ENCODE data around the gene SLC22A4.

The SLC22A4 gene

DNA sequence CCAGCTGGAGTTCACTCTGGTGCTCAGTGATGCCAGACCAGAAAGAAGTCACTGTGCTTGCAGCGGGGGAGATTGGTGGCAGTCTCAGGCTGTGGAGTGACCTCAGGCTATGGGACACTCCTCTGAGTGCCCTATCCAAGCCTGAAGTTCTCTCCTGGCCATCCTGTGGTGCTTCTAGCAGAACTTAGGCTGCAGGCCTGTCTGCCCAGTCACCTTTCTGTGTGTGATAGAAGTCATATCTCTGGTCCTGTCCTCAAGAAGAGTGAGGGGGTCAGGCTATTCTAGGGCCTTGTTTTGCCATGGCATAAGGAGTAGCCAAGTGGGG lies 27.4 kb upstream of the SLC22A4 start:
- TF ChIP-seq ZNF274 (IDR thresholded peaks at IDR 0.05; ENCODE audit: low read depth, low read length): no peak
- H3K4me3 ChIP-seq (ENCODE audit: low read length): no peak overlapping the region

DNA sequence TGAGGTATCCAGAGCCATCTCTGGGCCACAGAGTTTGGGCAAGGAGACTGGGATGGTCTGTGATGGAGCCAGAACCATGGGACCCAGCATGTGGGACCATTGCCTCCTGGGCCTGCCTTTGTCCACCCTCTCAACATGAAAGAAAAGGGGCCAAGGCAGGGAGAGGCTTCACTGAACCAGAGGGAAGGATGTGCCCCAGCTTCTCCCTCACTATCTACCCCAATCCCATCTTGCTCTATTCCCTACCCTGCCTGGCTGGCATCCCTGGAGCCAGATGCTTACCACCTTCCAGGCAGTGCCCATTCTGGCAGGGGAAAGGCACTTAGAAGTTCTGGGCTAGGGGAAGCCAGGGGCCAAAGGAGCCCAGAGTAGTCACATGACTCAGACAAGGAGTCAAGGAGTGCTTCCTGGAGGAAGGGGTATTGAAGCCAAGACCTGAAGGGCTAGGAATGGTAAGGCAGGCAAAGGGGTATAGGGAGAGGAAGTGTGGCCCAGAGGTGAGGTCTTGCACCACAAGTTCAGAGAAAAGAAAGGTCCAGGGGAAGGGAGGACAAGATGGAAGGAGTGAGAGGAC lies 26.9 kb upstream of the SLC22A4 start:
- H3K4me3 ChIP-seq (ENCODE audit: low read length): no peak overlapping the region
- TF ChIP-seq ZNF274 (IDR thresholded peaks at IDR 0.05; ENCODE audit: low read depth, low read length): no peak

- H3K4me3 ChIP-seq (ENCODE audit: low read length): no peak overlapping the region
- TF ChIP-seq ZNF274 (IDR thresholded peaks at IDR 0.05; ENCODE audit: low read depth, low read length): no peak
Measured at GRCh38 chr5:132267931-132268768, 26.0 kb upstream of the SLC22A4 start.

DNA sequence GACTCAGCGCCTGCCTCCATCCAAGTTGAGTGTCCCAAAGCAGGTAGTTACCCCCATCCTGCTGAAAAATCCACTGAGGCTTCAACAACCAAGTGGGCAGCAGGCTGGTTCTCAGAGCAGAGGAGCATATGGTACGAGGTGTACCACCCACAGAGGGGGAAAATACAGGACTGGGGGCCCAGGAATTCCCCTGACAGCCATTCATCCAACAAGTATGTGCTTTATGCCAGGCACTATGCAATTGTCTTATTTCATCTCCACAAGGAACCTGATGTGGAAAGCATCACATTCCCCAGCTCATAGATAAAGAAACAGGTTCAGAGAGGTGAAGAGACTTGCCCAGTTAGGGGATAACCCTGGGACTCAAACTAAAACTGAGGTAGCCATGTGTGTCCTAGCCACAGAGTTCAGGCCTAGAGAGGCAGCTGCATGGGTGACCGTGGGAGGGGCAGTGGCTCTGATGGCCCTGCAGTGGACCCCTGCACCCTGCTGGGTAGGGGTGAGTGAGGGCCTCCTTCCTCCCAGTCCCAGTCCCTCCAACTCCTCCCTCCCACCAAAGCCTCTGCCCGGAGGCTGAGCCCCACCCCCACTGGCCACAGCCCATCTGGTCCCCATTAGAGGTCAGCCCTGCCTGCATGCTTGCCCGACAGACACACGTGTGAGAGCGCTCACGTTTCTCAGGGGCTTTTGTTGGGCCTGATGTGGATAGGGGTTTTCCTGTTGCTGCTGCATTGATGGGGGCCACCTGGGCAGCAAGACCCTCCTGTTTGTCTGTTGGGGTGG lies 25.2 kb upstream of the SLC22A4 start:
- no peak overlapping the region for H3K4me3 ChIP-seq (ENCODE audit: low read length)

GRCh38 chr5:132269635-132270334 lies 24.4 kb upstream of the SLC22A4 start:
- no peak overlapping the region for H3K4me3 ChIP-seq (ENCODE audit: low read length)
- TF ChIP-seq ZNF274 (IDR thresholded peaks at IDR 0.05; ENCODE audit: low read depth, low read length): no peak

More for the DNA sequence above, 25.2 kb upstream of the SLC22A4 start:
- TF ChIP-seq ZNF274 (IDR thresholded peaks at IDR 0.05; ENCODE audit: low read depth, low read length): no peak

- no peak overlapping the region for H3K4me3 ChIP-seq (ENCODE audit: low read length)
- no peak for TF ChIP-seq ZNF274 (IDR thresholded peaks at IDR 0.05; ENCODE audit: low read depth, low read length)
Measured at GRCh38 chr5:132270335-132270665, 23.9 kb upstream of the SLC22A4 start.

DNA sequence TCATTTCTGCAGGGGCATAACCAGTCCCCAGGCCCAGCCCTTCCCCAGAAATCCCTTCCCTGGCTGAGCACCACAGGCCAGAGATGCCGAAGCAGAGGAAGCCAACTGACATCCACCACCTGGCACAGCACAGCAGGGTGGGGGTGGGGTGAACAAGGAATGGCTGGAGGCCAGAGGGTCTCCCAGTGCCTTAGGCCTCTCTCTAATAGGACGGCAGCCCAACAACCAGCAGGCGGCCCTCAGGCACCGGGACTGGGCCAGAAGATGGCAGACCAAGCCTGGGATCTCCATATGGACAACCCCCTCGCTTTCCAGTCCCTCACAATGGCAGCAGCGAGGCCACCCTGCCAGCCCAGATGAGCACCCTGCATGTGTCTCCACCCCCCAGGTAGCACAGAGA lies 23.5 kb upstream of the SLC22A4 start:
- TF ChIP-seq ZNF274 (IDR thresholded peaks at IDR 0.05; ENCODE audit: low read depth, low read length): no peak
- no peak overlapping the region for H3K4me3 ChIP-seq (ENCODE audit: low read length)

DNA sequence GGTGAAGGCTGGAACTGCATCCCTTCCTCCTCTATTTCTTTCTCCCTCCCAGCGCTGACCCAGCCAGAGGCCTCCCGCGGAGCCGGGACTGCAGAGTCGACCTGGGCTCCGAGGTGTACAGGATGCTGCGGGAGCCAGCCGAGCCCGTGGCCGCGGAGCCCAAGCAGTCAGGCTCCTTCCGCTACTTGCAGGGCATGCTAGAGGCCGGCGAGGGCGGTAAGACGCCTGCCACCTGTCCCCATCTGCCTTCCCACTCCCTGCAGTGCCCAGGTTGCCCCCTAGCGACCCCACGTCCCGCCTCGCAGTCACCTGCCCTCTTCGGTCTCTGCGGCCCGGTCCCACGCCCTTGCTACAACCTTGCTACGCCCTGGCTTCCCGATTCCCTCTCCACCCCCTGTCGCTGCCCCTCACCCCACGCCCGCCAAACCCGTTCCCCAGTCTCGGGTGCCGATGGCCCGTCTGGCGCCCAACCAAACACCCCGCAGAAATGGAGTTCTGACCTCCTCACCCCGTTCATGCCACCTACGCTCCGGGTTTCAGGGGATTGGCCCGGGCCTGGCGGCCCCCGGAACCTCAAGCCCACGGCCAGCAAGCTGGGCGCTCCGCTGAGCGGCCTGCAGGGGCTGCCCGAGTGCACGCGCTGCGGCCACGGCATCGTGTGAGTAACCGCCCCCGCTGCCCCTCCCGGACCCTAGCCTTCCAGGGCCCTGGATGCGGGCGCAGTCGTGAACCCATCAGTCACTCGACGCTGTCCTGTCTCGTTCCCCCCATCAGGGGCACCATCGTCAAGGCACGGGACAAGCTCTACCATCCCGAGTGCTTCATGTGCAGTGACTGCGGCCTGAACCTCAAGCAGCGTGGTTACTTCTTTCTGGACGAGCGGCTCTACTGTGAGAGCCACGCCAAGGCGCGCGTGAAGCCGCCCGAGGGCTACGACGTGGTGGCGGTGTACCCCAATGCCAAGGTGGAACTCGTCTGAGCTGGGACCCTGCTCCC lies 22.6 kb upstream of the SLC22A4 start:
- no peak for TF ChIP-seq ZNF274 (IDR thresholded peaks at IDR 0.05; ENCODE audit: low read depth, low read length)
- H3K4me3 ChIP-seq (ENCODE audit: low read length): no peak overlapping the region

DNA sequence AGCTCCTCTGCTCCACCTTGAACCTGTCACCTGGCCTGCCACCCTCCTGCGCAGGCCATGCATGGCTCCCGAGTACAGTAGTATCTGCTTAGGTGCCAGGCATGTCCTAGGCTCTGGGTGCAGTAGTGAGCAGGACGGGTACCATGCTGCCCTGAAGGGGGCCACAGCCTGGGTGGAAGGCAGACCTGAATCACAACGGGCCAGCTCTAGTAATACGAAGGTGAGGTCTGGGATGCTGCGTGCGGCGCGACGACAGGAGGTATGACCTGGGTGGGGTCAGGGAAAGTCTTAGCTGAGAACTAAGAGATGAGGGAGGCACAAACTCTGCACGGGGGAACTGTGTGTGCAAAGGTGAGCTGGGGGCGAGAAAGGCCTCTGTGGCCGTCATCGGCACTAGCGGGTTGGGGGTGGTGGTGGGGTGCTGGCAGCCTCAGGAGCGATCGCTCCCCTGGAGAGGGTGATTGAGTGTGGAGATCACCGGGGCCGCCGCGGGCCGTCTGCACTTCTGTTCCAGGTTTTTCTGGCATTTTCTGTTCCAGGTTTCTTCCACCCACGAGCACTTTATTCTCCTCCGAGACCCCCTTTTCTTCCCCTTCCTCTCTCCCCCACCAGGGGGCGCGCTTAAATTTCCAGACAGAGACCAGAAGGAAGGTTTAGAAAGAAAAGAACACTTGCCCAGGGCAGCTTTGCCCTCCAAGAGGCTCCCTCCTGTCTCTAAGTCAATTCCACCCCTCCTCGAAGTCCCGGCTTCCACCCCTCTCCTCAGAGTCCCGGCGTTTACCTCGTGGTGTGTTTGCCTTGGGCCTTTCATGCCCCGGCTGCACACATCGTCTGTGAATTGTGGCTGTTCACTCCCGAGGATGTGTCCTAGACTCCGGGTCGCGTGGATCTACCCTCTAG lies 21.6 kb upstream of the SLC22A4 start:
- no peak overlapping the region for H3K4me3 ChIP-seq (ENCODE audit: low read length)
- no peak for TF ChIP-seq ZNF274 (IDR thresholded peaks at IDR 0.05; ENCODE audit: low read depth, low read length)

GRCh38 chr5:132273631-132274030 lies 20.6 kb upstream of the SLC22A4 start:
- TF ChIP-seq ZNF274 (IDR thresholded peaks at IDR 0.05; ENCODE audit: low read depth, low read length): no peak
- H3K4me3 ChIP-seq (ENCODE audit: low read length): no peak overlapping the region

DNA sequence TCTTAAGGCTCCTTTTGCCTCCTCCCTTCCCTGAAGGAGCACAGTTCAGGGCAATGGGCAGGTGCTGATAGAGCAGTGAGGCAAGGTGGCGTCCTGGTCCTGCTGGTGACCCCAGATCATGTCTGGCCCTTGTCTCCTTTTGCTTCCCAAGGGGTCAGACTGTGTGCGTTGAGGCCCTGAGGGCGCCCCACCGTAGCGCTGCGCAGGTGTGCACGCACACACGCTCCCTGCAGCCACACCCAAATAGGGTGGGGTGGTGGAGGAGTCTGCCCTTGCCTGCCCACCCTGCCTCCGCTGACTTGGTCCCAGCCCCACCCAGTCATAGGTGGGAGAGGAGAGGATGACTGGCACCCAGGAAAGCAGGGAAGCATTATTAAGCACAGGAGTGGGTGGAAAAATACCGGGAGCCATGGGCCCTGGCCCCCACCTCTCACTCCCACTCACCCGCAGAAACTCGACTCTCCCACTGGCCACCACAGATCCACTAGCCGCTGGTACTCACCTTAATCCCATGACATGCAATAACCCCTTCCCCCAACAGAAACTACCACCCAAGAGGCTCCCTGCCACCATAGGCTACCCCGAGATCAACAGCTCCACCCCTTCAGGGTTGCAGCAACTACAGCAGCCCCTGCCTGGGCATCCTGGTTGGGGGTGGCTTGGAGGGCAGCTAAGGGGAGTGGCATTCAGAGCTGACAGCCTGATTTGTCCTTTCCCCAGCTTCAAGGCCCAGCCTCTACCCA lies 20.0 kb upstream of the SLC22A4 start:
- H3K4me3 ChIP-seq (ENCODE audit: low read length): no peak overlapping the region
- no peak for TF ChIP-seq ZNF274 (IDR thresholded peaks at IDR 0.05; ENCODE audit: low read depth, low read length)

Data from GM08714 (cell line).